Activated CD8-positive, alpha-beta memory T cell treated with anti-CD3 and anti-CD28 coated beads, Interleukin-2, amount 50 U/mL, for 24 hours (primary cell): ENCODE results near the gene SIRPB1.
"Not testable (repeated sequence)": the region's sequence is repeated elsewhere in the genome, so short reads cannot be mapped to it uniquely, and the experiment has no call there.

ENCODE experiments used
- DNase-seq: peaks from one replicate; pipeline ENCODE4 v3.0.0-alpha.2; 2020; ENCODE audit errors: extremely low read depth

The SIRPB1 gene

DNA sequence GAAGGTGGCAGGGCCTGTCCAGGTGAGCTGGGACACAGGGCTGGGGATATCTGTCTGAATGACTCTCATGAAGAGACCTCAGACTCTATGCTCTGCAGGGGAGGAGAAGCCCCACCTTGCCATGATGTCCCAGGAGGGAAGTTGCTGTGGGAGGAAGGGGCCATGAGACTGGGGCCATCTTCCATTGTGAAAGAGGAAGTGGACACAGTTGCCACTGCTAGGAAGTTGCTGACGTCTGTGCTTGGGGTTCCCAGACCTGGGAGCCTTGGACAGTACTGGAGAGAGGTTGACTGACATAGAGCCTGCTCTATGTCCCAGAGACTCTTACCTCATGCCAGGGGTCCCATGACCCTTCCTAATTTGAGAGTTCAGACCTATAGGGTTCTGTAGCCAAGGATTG lies 24.5 kb downstream of the SIRPB1 start:
- DNase-seq, result no peak

DNA sequence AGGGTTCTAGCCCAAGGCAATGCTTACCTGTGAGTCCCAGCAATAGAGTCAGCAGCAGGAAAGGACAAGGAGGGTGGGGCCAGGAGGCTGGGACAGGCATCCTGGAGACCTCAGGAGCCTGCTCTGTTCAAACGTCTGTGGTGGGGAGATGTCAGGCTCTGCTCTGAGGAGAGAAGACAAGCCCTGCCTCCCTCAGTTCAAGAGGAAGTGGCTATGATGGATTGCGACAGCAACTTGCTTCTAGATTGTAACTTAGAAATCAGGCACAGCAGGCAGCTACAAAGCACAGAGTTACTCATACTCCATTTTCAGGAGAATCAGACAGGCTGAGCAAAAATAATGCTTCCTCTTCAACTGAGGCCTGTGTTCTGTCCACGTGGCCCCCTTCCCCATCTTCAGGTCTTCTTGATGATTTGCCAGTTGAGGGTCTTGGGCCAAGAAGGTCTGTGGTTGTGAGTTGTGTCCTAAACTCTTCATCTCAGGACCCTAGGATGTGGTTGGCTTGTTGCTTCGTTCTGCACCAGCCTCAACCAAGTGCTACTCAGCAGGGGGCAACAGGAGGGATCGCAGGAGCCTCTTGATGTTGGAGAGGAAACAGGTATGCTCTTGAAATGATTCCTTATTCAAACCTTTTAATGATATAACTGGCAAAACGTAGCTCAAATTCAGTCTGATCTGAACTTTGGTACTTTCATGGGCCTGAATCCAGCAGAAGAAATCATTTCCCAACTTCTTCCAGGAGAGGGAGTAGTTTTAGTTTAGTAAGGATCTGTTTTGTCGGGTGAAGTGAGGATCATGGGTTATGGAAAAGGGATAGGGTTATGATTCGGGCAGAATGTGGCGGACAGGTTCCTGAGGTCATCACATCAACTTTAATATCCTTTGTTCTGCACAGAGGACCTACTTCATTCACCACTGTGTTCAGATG lies 31.0 kb downstream of the SIRPB1 start:
- no peak for DNase-seq

DNA sequence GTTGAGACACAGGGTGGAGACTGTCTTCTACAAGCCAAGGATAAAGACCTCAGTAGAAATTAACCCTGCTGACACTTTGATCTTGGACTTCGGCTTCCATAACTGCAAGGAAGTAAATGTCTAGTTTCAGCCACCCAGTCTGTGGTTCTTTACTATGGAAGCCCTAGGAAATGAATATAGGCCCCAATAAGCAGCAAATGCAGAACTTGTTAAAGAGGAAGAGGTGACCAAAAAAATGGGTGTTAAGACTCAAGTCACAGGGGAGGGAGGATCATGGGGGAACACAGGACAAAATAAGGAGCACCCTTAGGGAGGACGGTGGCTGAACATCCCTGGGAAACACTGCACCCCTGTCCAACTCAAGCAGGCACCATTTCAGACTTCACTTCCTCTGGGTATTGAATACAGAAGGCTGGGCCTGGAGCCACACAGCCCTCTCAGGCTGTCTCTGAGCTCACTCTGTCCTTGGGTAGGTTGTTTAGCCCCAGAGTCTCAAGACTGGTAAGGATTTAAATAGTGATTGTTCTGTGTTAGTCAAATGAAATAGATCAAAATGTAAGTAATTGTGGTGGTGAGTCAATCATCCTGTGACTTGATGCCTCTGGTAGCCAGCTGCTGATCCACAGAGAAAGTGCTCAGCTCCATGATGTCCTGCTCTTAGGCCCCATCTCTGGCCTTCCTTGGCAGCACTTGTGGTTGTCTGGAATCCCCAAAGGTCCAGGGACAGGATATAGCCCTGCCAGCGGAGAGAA lies 31.9 kb downstream of the SIRPB1 start:
- DNase-seq, result no peak

DNA sequence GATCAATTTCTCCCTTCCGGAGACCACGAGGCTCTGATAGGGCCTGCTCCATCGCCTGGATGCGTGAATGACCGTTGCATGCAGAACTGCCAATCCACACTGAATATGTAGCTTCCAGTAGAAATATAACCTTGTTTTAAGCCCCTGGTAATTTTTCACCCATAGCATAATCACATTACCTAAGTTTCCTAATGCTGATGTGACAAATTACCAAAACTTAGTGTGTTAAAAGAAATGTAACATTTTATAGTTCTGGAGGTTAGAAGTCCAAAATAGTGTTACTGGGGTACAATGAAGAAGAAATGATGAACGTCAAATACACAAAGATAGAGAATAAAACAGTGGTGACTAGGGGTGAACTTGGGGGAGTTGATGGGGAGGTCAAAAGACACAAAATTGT lies 40.3 kb downstream of the SIRPB1 start:
- DNase-seq, result no peak

DNA sequence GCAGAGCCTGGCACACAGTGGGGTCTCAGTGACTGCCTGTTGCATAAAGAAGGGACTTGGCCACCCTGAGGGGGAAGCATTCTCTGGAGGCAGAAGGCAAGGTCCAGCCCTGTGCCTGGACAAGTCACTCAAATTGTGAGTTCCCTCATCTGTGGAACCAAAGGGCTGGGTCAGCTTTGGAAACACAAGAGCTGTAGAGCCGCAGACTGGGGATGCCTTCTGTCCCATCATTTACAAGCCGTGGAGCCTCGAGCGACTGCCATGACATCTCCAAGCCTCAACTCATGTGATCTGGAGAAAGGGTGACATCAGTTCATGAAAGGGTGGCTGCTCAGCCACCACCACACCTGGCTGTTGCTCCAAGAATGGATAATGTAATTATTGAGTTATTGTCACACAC lies 41.9 kb downstream of the SIRPB1 start:
- DNase-seq, result no peak

DNA sequence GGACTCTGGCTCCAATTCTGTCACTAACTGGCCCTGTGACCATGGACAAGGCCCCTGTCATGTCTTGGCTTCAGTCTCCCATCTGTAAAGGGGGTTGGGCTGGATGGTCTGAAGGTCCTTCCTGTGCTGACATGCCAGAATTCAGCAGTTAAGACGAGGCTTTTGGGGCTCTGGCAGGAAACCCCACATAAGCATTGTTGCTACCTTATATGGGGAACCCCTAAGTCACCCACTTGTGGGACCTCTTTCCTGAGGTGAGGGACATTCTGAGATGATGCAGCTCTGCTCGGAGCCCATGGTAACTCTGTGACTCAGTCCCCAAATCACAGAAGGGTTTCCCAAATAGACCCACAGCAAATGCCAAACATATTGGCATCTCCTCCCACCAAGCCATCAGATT lies 42.5 kb downstream of the SIRPB1 start:
- DNase-seq, result not testable (repeated sequence)

DNA sequence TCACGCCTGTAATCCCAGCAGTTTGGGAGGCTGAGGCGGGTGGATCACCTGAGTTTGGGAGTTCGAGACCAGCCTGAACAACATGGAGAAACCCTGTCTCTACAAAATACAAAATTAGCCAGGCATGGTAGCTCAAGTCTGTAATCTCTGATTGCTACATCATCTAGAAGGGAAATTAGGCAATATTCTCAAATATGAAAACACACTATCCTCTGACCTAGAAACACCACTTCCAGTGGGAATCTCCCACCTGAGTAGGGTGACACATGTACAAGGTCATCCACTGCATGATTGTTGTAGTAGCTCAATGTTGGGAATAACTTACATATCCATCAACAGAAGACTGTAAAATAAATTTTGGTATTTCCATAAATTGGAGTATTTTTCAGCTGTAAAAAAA lies 43.2 kb downstream of the SIRPB1 start:
- DNase-seq, result no peak

DNA sequence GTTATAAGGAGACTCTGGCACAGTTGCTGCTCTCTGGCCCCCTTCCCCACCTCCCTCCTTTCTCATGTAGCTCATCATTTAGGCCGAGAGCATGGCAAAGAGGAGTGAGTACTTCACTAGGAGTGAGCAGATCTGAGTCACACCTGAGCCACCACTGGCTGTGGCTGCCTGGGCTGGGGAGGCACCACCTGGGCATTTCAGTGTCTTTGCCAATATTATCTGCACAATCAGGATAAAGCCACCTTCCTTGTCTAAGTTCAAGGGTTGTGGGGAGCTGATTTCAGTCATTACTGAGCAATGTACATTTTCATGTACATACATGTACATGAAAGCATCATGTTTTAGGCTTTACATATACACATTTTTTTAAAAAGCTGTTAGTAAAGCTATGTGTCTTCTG lies 43.8 kb downstream of the SIRPB1 start:
- DNase-seq, result not testable (repeated sequence)

DNA sequence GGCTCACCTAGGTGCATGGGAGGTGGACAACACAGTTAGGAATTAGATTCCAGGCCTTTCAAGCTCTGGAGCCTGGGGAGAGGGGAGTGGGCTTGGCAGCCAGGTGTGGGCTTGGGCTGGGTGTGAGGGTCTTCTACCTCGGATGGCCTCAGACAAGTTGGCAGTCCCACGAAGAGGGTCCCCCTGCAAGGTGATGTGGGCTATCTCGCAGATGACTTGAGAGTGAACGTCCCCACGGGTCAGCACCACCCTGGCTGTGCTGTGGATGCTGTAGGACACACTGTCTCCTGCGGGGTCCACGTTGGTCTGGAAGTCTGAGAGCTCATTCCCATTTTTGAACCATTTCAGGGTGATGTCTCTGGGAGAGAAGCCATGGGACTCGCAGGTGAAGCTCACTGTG lies 48.2 kb downstream of the SIRPB1 start:
- DNase-seq, result not testable (repeated sequence)
